Naive thymus-derived CD4-positive, alpha-beta T cell (primary cell): Measurements from ENCODE around the gene BBS9. TPM values are rescaled to one million over a fixed set of nuclear protein-coding genes. Genes with fewer than 3 reads are reported as not detected.
A peak's percentile ranks its signal among the peaks of the same experiment; 100 is the strongest.

Experiments used
- ATAC-seq: fragments of 150-1000 bp; cut with Tn5 transposase; 2 replicates; pipeline ENCODE4 v1.10.0; 2021; ENCODE audit warnings: mild to moderate bottlenecking, moderate library complexity
- CTCF ChIA-PET: fragments of 350-600 bp; sonication (Branson Sonifier 250); formaldehyde crosslinking; loops from one replicate; lab custom pipeline; 2021; ENCODE audit warnings: antibody characterized with exemption; lab: Charles Lee
- POLR2A ChIA-PET: fragments of 350-600 bp; sonication (Branson Sonifier 250); formaldehyde crosslinking; loops from one replicate; lab custom pipeline; 2021; ENCODE audit warnings: antibody characterized with exemption, inconsistent platforms; lab: Charles Lee
- DNase-seq, 9 donors: peaks; one replicate each; pipeline versions ENCODE4 v3.0.0 to v3.0.0-alpha.2; 2020 to 2022; ENCODE audit warnings: mixed read lengths in 1 of 9
- H3K27ac ChIP-seq: one replicate; pipeline ENCODE4 v1.7.0; 2013; ENCODE audit warnings: mild to moderate bottlenecking, low read depth, low read length, moderate library complexity
- H3K27me3 ChIP-seq, 2 donors: one replicate each; pipeline ENCODE4 v1.7.0; 2013; ENCODE audit warnings: low read length in 2 of 2, mild to moderate bottlenecking in 2 of 2, moderate library complexity in 2 of 2; ENCODE audit not compliant: control insufficient read depth in 2 of 2, insufficient read depth in 2 of 2
- H3K36me3 ChIP-seq, 3 experiments: 1 replicate in 2 of 3; 2 replicates in 1 of 3; pipeline ENCODE4 v1.7.0; 2013; ENCODE audit warnings: low read length in 3 of 3, mild to moderate bottlenecking in 3 of 3, moderate library complexity in 1 of 3; ENCODE audit not compliant: insufficient read depth in 3 of 3, control insufficient read depth in 2 of 3
- H3K4me1 ChIP-seq, 2 donors: one replicate each; pipeline ENCODE4 v1.7.0; 2013; ENCODE audit warnings: low read length in 2 of 2, mild to moderate bottlenecking in 2 of 2, moderate library complexity in 1 of 2; ENCODE audit not compliant: control insufficient read depth in 2 of 2, insufficient read depth in 2 of 2
- H3K4me3 ChIP-seq: 2 replicates; pipeline ENCODE4 v1.7.0; 2013; ENCODE audit warnings: mild to moderate bottlenecking, low read length
- H3K9me3 ChIP-seq, 3 experiments: 1 replicate in 2 of 3; 2 replicates in 1 of 3; pipeline ENCODE4 v1.7.0; 2013; ENCODE audit warnings: low read length in 3 of 3; ENCODE audit not compliant: control insufficient read depth in 2 of 3
- H3K27ac Mint-ChIP-seq, 9 donors: one replicate each; pipeline ENCODE4 v1.8.0; 2020 to 2022; ENCODE audit warnings: mixed read lengths in 9 of 9, mild to moderate bottlenecking in 8 of 9, moderate library complexity in 5 of 9, inconsistent platforms in 2 of 9
- H3K27me3 Mint-ChIP-seq, 5 donors: one replicate each; pipeline ENCODE4 v1.8.0; 2021 to 2022; ENCODE audit warnings: mixed read lengths in 5 of 5, mild to moderate bottlenecking in 1 of 5
- H3K36me3 Mint-ChIP-seq, 5 donors: one replicate each; pipeline ENCODE4 v1.8.0; 2020 to 2022; ENCODE audit warnings: mixed read lengths in 5 of 5, mild to moderate bottlenecking in 3 of 5, inconsistent platforms in 1 of 5
- H3K4me1 Mint-ChIP-seq, 7 donors: one replicate each; pipeline ENCODE4 v1.8.0; 2020 to 2022; ENCODE audit warnings: mixed read lengths in 7 of 7, mild to moderate bottlenecking in 3 of 7, inconsistent platforms in 1 of 7
- H3K4me3 Mint-ChIP-seq, 10 donors: one replicate each; pipeline ENCODE4 v1.8.0; 2020 to 2022; ENCODE audit warnings: mild to moderate bottlenecking in 10 of 10, mixed read lengths in 10 of 10, moderate library complexity in 6 of 10, inconsistent platforms in 2 of 10
- H3K9me3 Mint-ChIP-seq, 11 donors: one replicate each; pipeline ENCODE4 v1.8.0; 2020 to 2022; ENCODE audit warnings: mixed read lengths in 11 of 11, mild to moderate bottlenecking in 4 of 11, inconsistent platforms in 1 of 11, moderate library complexity in 1 of 11
- intact Hi-C, 2 donors: fragments of 100-400 bp; cut with micrococcal nuclease; formaldehyde crosslinking; loops; one replicate each; pipeline ENCODE4 v1.15.1; 2023
- polyA plus RNA-seq, 2 donors: library from polyadenylated mRNA; unstranded; fragments of 300-500 nt; fragmentation: Illumina TruSeq; gene quantifications; one replicate each; pipeline ENCODE4 v1.2.3, GENCODE V29; 2021
- total RNA-seq, 6 experiments: library from RNA in 5 of 6; stranded (reverse) in 5 of 6; gene quantifications; 1 replicate in 5 of 6; 2 replicates in 1 of 6; pipeline ENCODE4 v1.2.3 and lab custom pipeline; 2021 to 2026

The BBS9 gene
- total and polyA plus RNA-seq, 7 experiments from 2014 or later: 11.1 to 31.0 (median 23.2) TPM

DNA sequence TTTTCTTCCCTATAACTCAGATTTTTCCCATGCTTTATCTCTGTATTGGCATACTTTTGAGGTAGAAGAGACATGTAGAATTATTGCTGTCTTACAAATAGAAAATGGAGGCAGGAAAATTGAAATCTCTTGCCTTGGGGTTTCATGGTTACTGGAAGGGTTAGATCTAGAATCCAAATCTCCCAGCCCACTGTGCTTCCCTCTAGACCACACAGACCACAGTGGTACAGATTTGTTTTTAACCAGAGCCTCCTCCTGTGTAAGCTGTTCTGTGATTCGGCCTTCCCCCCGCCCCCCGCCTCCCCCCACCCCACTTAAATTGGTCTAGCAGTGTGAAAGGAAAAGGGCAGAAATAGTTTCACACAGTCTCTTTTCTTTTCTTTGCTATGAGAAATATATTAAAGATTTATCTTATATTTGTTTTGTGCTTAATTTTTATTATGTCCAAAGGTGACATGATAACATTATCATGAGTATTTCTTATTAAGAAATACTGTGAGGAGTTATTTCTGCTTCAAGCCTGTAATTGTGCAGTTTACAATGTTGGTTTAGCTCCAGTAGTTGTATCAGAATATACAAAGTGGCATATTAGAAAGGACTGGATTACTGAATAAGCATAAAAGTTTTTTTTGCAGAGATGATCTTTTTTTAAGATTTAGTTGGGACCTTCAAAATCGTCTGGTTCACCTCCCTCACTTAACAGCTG lies 407.2 kb downstream of the BBS9 start:
- ChIA-PET POLR2A (no interaction called here), CTCF (no interaction called here)
- Histone ChIP-seq H3K27ac (no peak overlapping the region), H3K9me3 (peaks cover 0 to 4% (median 0%) of the 10 kb centered on the region in 3 experiments), H3K4me1 (no peaks in the 10 kb centered on the region), H3K27me3 (no peaks in the 10 kb centered on the region), H3K36me3 (peaks cover 0 to 16% (median 0%) of the 10 kb centered on the region in 3 experiments), H3K4me3 (no peak overlapping the region)
- no peak overlapping the region for H3K4me3 Mint-ChIP-seq
- peaks cover 0 to 92% (median 91%) of the 10 kb centered on the region in 5 donors for H3K36me3 Mint-ChIP-seq
- DNase-seq (no peak), ATAC-seq (no peak)
- H3K9me3 Mint-ChIP-seq: peaks cover 7 to 57% (median 27%) of the 10 kb centered on the region in 11 donors
- H3K27ac Mint-ChIP-seq: peak overlapping the region in 1 of 9 donors; percentile 5
- peaks cover 0 to 9% (median 0%) of the 10 kb centered on the region in 7 donors for H3K4me1 Mint-ChIP-seq
- H3K27me3 Mint-ChIP-seq: no peaks in the 10 kb centered on the region
- intact Hi-C loops: no loop called here

DNA sequence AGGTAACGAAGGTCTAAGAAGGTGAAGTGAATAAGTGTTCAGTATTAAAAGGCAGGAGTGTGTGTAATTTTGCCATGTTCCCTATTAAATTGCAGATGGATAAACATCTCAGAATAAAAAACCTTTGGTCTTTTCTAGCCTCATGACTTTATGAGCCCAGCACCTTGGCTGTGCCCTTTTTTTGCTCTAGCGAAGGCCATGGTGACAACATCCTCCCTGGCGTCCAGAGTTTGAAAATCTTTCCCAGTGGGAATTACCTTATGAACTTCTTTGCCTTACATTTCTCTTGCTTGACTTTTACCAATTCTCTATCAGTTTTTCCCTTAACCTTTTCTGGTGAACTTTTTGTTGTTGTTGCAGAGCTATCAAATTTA lies 407.7 kb downstream of the BBS9 start:
- H3K36me3 ChIP-seq: peaks cover 0 to 16% (median 0%) of the 10 kb centered on the region in 3 experiments
- Mint-ChIP-seq H3K27ac (no peak overlapping the region), H3K4me3 (no peak overlapping the region), H3K27me3 (no peaks in the 10 kb centered on the region), H3K9me3 (peaks cover 7 to 60% (median 27%) of the 10 kb centered on the region in 11 donors), H3K4me1 (peaks cover 0 to 9% (median 0%) of the 10 kb centered on the region in 7 donors), H3K36me3 (peaks cover 0 to 91% (median 88%) of the 10 kb centered on the region in 5 donors)
- no peaks in the 10 kb centered on the region for H3K27me3 ChIP-seq
- H3K4me3 ChIP-seq: no peak overlapping the region
- POLR2A ChIA-PET: no interaction called here
- peaks cover 0 to 4% (median 0%) of the 10 kb centered on the region in 3 experiments for H3K9me3 ChIP-seq
- intact Hi-C loops: no loop called here
- DNase-seq (no peak), ATAC-seq (no peak)
- no peaks in the 10 kb centered on the region for H3K4me1 ChIP-seq
- H3K27ac ChIP-seq: no peak overlapping the region
- CTCF ChIA-PET: no interaction called here

GRCh38 chr7:33539198-33539597 lies 409.8 kb downstream of the BBS9 start:
- intact Hi-C loops: no loop called here
- H3K4me1 Mint-ChIP-seq: peaks cover 0 to 9% (median 0%) of the 10 kb centered on the region in 7 donors
- H3K27ac Mint-ChIP-seq: peak overlapping the region in 1 of 9 donors; percentile 48
- POLR2A ChIA-PET: no interaction called here
- no peaks in the 10 kb centered on the region for H3K27me3 Mint-ChIP-seq
- H3K36me3 Mint-ChIP-seq: peaks cover 0 to 93% (median 88%) of the 10 kb centered on the region in 5 donors
- peaks cover 0 to 4% (median 0%) of the 10 kb centered on the region in 3 experiments for H3K9me3 ChIP-seq
- peaks cover 14 to 78% (median 22%) of the 10 kb centered on the region in 11 donors for H3K9me3 Mint-ChIP-seq
- no peaks in the 10 kb centered on the region for H3K4me1 ChIP-seq
- H3K27me3 ChIP-seq: no peaks in the 10 kb centered on the region
- no peak overlapping the region for H3K4me3 Mint-ChIP-seq
- ATAC-seq (no peak), DNase-seq (peak in 2 of 9 donors; percentile 1 to 23)
- peaks cover 0 to 12% (median 0%) of the 10 kb centered on the region in 3 experiments for H3K36me3 ChIP-seq
- CTCF ChIA-PET: no interaction called here
- H3K27ac ChIP-seq: no peak overlapping the region
- no peak overlapping the region for H3K4me3 ChIP-seq

DNA sequence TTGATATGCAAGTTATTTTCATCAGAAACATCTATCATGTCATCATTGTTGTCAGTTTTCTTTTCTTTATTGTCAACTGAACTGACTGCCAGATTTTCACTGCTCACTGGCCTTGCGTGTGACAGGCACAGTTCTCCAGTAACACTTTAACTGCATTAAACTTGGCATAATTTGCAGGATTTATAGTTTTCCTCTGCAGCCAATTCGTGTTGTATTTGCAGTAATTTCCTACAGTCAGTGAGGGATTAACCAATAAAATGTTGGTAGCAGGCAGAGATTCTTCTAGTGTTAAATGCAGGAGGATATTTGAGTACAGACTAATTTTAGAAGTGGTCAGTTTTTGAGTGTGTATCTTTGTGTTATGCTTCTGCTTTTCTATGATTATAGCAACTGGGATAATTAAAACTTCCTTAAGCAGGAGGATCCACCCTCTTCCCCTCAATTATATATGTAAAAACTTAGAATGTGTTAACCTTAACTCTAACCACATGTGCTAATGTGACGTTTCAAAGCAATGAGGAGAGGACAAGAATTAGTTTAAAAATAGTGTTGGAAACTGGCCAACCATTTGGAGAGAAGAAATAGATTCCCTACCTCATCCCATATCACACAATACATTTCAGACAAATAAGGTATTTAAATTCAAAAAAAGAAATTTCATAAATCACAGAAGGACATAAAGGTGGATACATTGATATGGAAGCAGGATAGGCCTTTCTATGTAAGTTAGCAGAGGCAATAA lies 410.5 kb downstream of the BBS9 start:
- ChIA-PET POLR2A (no interaction called here), CTCF (no interaction called here)
- no peaks in the 10 kb centered on the region for H3K27me3 Mint-ChIP-seq
- Histone ChIP-seq H3K36me3 (peaks cover 0 to 6% (median 0%) of the 10 kb centered on the region in 3 experiments), H3K4me1 (no peaks in the 10 kb centered on the region), H3K27ac (no peak overlapping the region), H3K4me3 (no peak overlapping the region), H3K9me3 (peaks cover 0 to 4% (median 0%) of the 10 kb centered on the region in 3 experiments), H3K27me3 (no peaks in the 10 kb centered on the region)
- H3K27ac Mint-ChIP-seq: no peak overlapping the region
- H3K4me3 Mint-ChIP-seq: no peak overlapping the region
- peaks cover 0 to 93% (median 85%) of the 10 kb centered on the region in 5 donors for H3K36me3 Mint-ChIP-seq
- H3K9me3 Mint-ChIP-seq: peaks cover 14 to 80% (median 22%) of the 10 kb centered on the region in 11 donors
- no peak for DNase-seq
- intact Hi-C loops: no loop called here
- H3K4me1 Mint-ChIP-seq: peaks cover 0 to 7% (median 0%) of the 10 kb centered on the region in 7 donors
- ATAC-seq: no peak

DNA sequence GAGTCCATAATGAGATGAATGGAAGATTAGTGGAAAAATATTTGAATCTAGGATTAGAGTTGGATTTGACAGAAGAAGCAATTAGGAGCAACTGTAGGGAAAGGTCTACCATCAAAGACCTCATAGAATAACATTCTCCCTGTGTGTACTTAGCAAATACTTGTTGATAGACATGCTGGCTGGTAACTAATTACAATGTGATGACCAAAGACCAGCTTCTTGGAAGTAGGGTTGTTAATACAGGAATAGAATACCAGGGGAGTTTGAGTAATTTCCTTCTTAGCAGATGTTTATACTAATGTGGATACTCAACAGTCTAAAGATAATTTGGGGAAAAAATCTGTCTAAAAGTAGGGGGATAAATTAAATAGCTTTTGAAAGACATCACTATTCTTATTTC lies 418.5 kb downstream of the BBS9 start:
- ATAC-seq: no peak
- Mint-ChIP-seq H3K36me3 (peaks cover 0 to 57% (median 51%) of the 10 kb centered on the region in 5 donors), H3K4me1 (peaks cover 0 to 3% (median 0%) of the 10 kb centered on the region in 7 donors), H3K27me3 (no peaks in the 10 kb centered on the region), H3K27ac (no peak overlapping the region), H3K9me3 (peaks cover 0 to 21% (median 7%) of the 10 kb centered on the region in 11 donors), H3K4me3 (no peak overlapping the region)
- DNase-seq: no peak
- CTCF ChIA-PET: no interaction called here
- intact Hi-C loops: no loop called here
- Histone ChIP-seq H3K4me1 (no peaks in the 10 kb centered on the region), H3K4me3 (no peak overlapping the region), H3K36me3 (peaks cover 0 to 4% (median 0%) of the 10 kb centered on the region in 3 experiments), H3K27me3 (no peaks in the 10 kb centered on the region), H3K9me3 (no peaks in the 10 kb centered on the region), H3K27ac (no peak overlapping the region)
- POLR2A ChIA-PET: no interaction called here

- Histone ChIP-seq H3K27ac (no peak overlapping the region), H3K9me3 (no peaks in the 10 kb centered on the region), H3K27me3 (no peaks in the 10 kb centered on the region), H3K4me1 (no peaks in the 10 kb centered on the region), H3K4me3 (no peak overlapping the region), H3K36me3 (peaks cover 0 to 4% (median 0%) of the 10 kb centered on the region in 3 experiments)
- Mint-ChIP-seq H3K9me3 (peaks cover 0 to 14% (median 0%) of the 10 kb centered on the region in 11 donors), H3K36me3 (peaks cover 0 to 35% (median 28%) of the 10 kb centered on the region in 5 donors), H3K4me3 (no peak overlapping the region), H3K4me1 (peaks cover 0 to 3% (median 0%) of the 10 kb centered on the region in 7 donors), H3K27ac (no peak overlapping the region), H3K27me3 (no peaks in the 10 kb centered on the region)
- DNase-seq (no peak), ATAC-seq (no peak)
- POLR2A ChIA-PET: no interaction called here
- intact Hi-C loops: no loop called here
- CTCF ChIA-PET: no interaction called here
Observed at GRCh38 chr7:33550363-33550762, 421.0 kb downstream of the BBS9 start.
